ENCODE results near the gene OR51V1. TPM values are rescaled to one million over a fixed set of nuclear protein-coding genes. Genes with fewer than 3 reads are reported as not detected.
"Not testable (repeated sequence)": the region's sequence is repeated elsewhere in the genome, so short reads cannot be mapped to it uniquely, and the experiment has no call there.

OR51V1 gene
- not detected for polyA plus RNA-seq (ENCODE audit: insufficient read length)

GRCh38 chr11:5200582-5200981 is at the start of gene OR51V1:
Gene OR51V1 (minus strand): TSS chr11:5200682. CDS start chr11:5200682, 0 bp downstream.
- DNase-seq: no peak

GRCh38 chr11:5249807-5250396 is 49.4 kb upstream of the OR51V1 start, which contains the start of gene HBG1:
Gene HBG1 (minus strand): TSS chr11:5249857. CDS start chr11:5249804, 53 bp downstream.
- DNase-seq: not testable (repeated sequence)

- not testable (repeated sequence) for DNase-seq
These were observed 48.0 kb upstream of the OR51V1 start for GRCh38 chr11:5248498-5248897.

- no peak for DNase-seq
These were observed 47.1 kb upstream of the OR51V1 start for GRCh38 chr11:5247472-5248192.

GRCh38 chr11:5246772-5247471 is 46.4 kb upstream of the OR51V1 start:
- DNase-seq: no peak

- DNase-seq: no peak
These were observed 44.7 kb upstream of the OR51V1 start for GRCh38 chr11:5245155-5245554.

GRCh38 chr11:5243816-5244180 is 43.3 kb upstream of the OR51V1 start:
- DNase-seq: no peak

- DNase-seq: no peak
These were observed 42.7 kb upstream of the OR51V1 start for GRCh38 chr11:5242933-5243815.

GRCh38 chr11:5242208-5242607 is 41.7 kb upstream of the OR51V1 start:
- no peak for DNase-seq

- DNase-seq: no peak
These were observed 41.0 kb upstream of the OR51V1 start for GRCh38 chr11:5241458-5241857.

- DNase-seq: no peak
These were observed 40.0 kb upstream of the OR51V1 start for GRCh38 chr11:5240458-5240857.

- DNase-seq: no peak
These were observed 39.6 kb upstream of the OR51V1 start for GRCh38 chr11:5240056-5240455.

- no peak for DNase-seq
These were observed 38.6 kb upstream of the OR51V1 start for GRCh38 chr11:5239046-5239445.

GRCh38 chr11:5238486-5238885 is 38.0 kb upstream of the OR51V1 start:
- DNase-seq: no peak

- DNase-seq: no peak
These were observed 36.9 kb upstream of the OR51V1 start for GRCh38 chr11:5237420-5237819.

GRCh38 chr11:5235364-5236095 is 35.0 kb upstream of the OR51V1 start:
- no peak for DNase-seq

- DNase-seq: no peak
These were observed 33.9 kb upstream of the OR51V1 start, which contains the start of gene HBD for GRCh38 chr11:5234381-5234834. Gene HBD (minus strand): TSS chr11:5234483. CDS start chr11:5234433, 50 bp downstream.

GRCh38 chr11:5233307-5233706 is 32.8 kb upstream of the OR51V1 start:
- no peak for DNase-seq

- DNase-seq: no peak
These were observed 32.3 kb upstream of the OR51V1 start for GRCh38 chr11:5232821-5233220.

GRCh38 chr11:5232176-5232575 is 31.7 kb upstream of the OR51V1 start:
- no peak for DNase-seq

- no peak for DNase-seq
These were observed 30.6 kb upstream of the OR51V1 start for GRCh38 chr11:5231111-5231510.

- DNase-seq: no peak
These were observed 29.8 kb upstream of the OR51V1 start for GRCh38 chr11:5230266-5230665.

All from hindlimb muscle (tissue), 1 donor.